Hepatocyte (in vitro differentiated cells): Measurements from ENCODE around the gene GABBR1.

Source experiments
- EZH2phosphoT487 ChIP-seq: fragments of 200-600 bp; sonication (generic); IDR thresholded peaks from one replicate; pipeline ENCODE4 v1.6.1; 2018; ENCODE audit warnings: antibody characterized with exemption, mild to moderate bottlenecking, low read depth, moderate library complexity; ENCODE audit not compliant: unreplicated experiment, severe bottlenecking
- TF ChIP-seq, protein P1 (sequence below): fragments of 200-600 bp; sonication (generic); IDR thresholded peaks from 2 replicates; pipeline ENCODE4 v1.5.1; 2016; ENCODE audit warnings: antibody characterized with exemption, mild to moderate bottlenecking; ENCODE audit not compliant: poor library complexity

DNA sequence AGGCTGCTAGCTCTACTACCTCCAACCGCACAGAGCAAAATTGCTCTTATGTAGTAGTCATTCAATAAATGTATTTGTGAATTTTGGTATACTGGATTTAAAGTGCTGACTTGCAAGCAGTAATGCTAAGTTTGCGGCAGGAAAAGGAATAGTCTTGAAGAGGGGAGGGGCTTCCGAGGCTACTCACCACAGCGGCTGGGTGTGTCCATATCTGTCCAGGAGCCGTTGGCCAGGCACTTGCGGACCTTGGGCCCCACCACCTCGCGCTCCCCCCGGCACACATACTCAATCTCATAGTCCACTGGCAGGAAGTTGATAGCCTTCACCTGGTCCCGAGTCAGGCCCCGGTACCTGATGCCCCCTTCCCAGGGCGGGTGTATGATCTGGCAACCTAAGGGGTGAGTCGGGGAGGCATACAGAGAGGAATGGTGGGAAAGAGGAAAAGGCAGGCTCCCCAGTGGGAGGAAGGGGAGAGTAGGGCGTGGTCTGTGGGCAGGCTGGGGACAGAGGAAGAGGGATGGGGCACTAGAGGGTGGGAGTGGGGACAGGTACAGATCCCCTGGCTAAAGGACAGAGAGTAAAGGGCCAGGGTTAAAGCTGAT lies 1.7 kb downstream of the GABBR1 start:
- TF ChIP-seq, protein P1, sequence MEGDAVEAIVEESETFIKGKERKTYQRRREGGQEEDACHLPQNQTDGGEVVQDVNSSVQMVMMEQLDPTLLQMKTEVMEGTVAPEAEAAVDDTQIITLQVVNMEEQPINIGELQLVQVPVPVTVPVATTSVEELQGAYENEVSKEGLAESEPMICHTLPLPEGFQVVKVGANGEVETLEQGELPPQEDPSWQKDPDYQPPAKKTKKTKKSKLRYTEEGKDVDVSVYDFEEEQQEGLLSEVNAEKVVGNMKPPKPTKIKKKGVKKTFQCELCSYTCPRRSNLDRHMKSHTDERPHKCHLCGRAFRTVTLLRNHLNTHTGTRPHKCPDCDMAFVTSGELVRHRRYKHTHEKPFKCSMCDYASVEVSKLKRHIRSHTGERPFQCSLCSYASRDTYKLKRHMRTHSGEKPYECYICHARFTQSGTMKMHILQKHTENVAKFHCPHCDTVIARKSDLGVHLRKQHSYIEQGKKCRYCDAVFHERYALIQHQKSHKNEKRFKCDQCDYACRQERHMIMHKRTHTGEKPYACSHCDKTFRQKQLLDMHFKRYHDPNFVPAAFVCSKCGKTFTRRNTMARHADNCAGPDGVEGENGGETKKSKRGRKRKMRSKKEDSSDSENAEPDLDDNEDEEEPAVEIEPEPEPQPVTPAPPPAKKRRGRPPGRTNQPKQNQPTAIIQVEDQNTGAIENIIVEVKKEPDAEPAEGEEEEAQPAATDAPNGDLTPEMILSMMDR = no peak
- TF ChIP-seq EZH2phosphoT487 = no peak
